ENCODE data around the gene ZNF407.
"Not testable (repeated sequence)": the region's sequence is repeated elsewhere in the genome, so short reads cannot be mapped to it uniquely, and the experiment has no call there.

Gene ZNF407

DNA sequence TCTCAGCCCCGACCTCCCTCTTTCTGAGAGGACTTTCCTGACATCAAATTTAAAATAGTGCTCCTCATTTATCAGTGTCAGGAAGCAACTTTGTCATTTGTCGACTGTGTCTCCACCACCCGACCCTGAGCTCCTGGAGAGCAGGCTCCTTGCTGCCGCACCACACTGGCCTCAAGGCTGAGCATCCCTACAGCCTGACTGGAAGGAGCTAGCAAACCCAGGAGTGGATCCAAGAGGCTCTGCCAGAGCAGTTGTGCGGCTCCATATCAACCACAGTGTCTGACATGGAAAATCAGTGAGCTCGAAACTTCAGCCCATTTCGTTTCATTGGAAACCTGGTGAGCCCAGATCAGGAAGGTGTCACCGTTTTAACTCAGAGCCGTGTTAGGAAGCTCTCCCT is 486.1 kb downstream of the ZNF407 start:
- no peak overlapping the region for H2AFZ ChIP-seq (ENCODE audit: low read length)
- no peaks in the 10 kb centered on the region for H3K36me3 ChIP-seq (replicated peaks; ENCODE audit: insufficient read depth, low read length)
- no peaks in the 10 kb centered on the region for H3K9me3 ChIP-seq (replicated peaks; ENCODE audit: insufficient read depth, low read length)
- H3K4me3 ChIP-seq (ENCODE audit: low read length) = no peak overlapping the region
- H3K27me3 ChIP-seq (replicated peaks; ENCODE audit: insufficient read depth, low read length) = no peaks in the 10 kb centered on the region
- H3K4me2 ChIP-seq (ENCODE audit: low read depth, low read length) = no peak overlapping the region
- no peak overlapping the region for H3K27ac ChIP-seq (ENCODE audit: low read length)
- no peak overlapping the region for H3K9ac ChIP-seq (ENCODE audit: low read length)
- H3F3A ChIP-seq (ENCODE audit: insufficient read depth, low read length) = no peaks in the 10 kb centered on the region
- no peaks in the 10 kb centered on the region for H4K20me1 ChIP-seq (ENCODE audit: insufficient read depth, low read length)
- DNase-seq = no peak
- no peaks in the 10 kb centered on the region for H3K4me1 ChIP-seq (ENCODE audit: low read length)
- H3K79me2 ChIP-seq (ENCODE audit: low read length) = no peaks in the 10 kb centered on the region
- no peaks in the 10 kb centered on the region for H3K9me2 ChIP-seq (replicated peaks; ENCODE audit: insufficient read depth, low read length)
- TF ChIP-seq EZH2 (optimal IDR thresholded peaks at IDR 0.05; ENCODE audit: low read depth, low read length) = no peak
- no peak for TF ChIP-seq EZH2phosphoT487 (IDR thresholded peaks at IDR 0.05; ENCODE audit: low read length)
- TF ChIP-seq, protein P1, sequence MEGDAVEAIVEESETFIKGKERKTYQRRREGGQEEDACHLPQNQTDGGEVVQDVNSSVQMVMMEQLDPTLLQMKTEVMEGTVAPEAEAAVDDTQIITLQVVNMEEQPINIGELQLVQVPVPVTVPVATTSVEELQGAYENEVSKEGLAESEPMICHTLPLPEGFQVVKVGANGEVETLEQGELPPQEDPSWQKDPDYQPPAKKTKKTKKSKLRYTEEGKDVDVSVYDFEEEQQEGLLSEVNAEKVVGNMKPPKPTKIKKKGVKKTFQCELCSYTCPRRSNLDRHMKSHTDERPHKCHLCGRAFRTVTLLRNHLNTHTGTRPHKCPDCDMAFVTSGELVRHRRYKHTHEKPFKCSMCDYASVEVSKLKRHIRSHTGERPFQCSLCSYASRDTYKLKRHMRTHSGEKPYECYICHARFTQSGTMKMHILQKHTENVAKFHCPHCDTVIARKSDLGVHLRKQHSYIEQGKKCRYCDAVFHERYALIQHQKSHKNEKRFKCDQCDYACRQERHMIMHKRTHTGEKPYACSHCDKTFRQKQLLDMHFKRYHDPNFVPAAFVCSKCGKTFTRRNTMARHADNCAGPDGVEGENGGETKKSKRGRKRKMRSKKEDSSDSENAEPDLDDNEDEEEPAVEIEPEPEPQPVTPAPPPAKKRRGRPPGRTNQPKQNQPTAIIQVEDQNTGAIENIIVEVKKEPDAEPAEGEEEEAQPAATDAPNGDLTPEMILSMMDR (IDR thresholded peaks at IDR 0.05; ENCODE audit: low read length) = no peak

DNA sequence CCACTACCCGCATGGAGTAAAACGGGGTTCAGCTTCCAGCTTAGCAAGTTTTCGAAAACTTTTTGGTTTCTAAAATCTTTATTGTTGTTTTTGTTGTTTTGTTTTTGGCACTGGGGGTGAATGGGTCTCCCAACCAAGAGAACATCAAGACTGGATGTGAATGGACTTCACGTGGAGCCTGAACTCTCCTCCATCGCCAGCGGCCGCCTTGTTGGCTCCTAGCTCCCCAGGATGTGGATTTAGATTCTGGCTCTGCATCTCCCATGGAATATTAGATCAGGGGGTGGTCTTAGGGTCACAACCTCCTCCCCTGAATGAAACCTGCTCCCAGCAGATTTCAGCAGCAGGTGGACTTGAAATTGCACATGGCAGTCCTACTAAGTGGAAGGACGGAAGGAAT is 488.0 kb downstream of the ZNF407 start:
- H3K4me3 ChIP-seq (ENCODE audit: low read length); H3K9me2 ChIP-seq (replicated peaks; ENCODE audit: insufficient read depth, low read length); H3K9ac ChIP-seq (ENCODE audit: low read length); DNase-seq; H3K27ac ChIP-seq (ENCODE audit: low read length); H3K9me3 ChIP-seq (replicated peaks; ENCODE audit: insufficient read depth, low read length); H3F3A ChIP-seq (ENCODE audit: insufficient read depth, low read length); H2AFZ ChIP-seq (ENCODE audit: low read length); H3K79me2 ChIP-seq (ENCODE audit: low read length); H3K4me2 ChIP-seq (ENCODE audit: low read depth, low read length); H3K4me1 ChIP-seq (ENCODE audit: low read length); H3K36me3 ChIP-seq (replicated peaks; ENCODE audit: insufficient read depth, low read length); H3K27me3 ChIP-seq (replicated peaks; ENCODE audit: insufficient read depth, low read length); H4K20me1 ChIP-seq (ENCODE audit: insufficient read depth, low read length): not testable (repeated sequence)

DNA sequence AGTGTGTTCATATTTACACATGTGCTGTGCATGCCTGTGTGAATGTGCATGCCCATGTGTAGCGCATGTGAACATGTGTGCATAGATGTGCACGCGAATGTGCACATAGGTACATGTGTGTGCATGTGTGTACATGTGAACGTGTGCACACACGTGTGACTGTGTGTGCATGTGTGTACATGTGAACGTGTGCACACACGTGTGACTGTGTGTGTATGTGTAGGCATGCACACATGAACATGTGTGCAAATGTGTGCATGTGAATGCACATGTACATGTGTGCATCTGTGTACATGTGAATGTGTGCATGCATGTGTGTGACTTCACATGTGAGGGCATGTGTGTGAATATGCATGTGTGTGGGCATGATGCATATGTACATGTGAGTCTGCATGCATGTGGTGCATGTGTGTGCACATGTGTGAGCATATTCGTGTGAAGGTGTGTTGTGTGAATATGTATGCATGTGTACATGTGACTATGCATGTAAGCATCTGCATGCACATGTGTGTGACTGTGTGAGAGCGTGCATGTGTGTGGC is 488.9 kb downstream of the ZNF407 start:
- Histone ChIP-seq H3K4me2 (ENCODE audit: low read depth, low read length) (no peak overlapping the region), H3K9me3 (replicated peaks; ENCODE audit: insufficient read depth, low read length) (no peaks in the 10 kb centered on the region), H3K9me2 (replicated peaks; ENCODE audit: insufficient read depth, low read length) (no peaks in the 10 kb centered on the region), H3K4me3 (ENCODE audit: low read length) (no peak overlapping the region), H3K27ac (ENCODE audit: low read length) (no peak overlapping the region), H3K27me3 (replicated peaks; ENCODE audit: insufficient read depth, low read length) (no peaks in the 10 kb centered on the region), H2AFZ (ENCODE audit: low read length) (no peak overlapping the region), H3F3A (ENCODE audit: insufficient read depth, low read length) (no peaks in the 10 kb centered on the region), H3K36me3 (replicated peaks; ENCODE audit: insufficient read depth, low read length) (no peaks in the 10 kb centered on the region), H3K9ac (ENCODE audit: low read length) (no peak overlapping the region), H3K79me2 (ENCODE audit: low read length) (no peaks in the 10 kb centered on the region), H3K4me1 (ENCODE audit: low read length) (no peaks in the 10 kb centered on the region), H4K20me1 (ENCODE audit: insufficient read depth, low read length) (no peaks in the 10 kb centered on the region)
- TF ChIP-seq, protein P1 (IDR thresholded peaks at IDR 0.05; ENCODE audit: low read length) = no peak
- TF ChIP-seq EZH2phosphoT487 (IDR thresholded peaks at IDR 0.05; ENCODE audit: low read length) (no peak), EZH2 (optimal IDR thresholded peaks at IDR 0.05; ENCODE audit: low read depth, low read length) (no peak)
- no peak for DNase-seq

DNA sequence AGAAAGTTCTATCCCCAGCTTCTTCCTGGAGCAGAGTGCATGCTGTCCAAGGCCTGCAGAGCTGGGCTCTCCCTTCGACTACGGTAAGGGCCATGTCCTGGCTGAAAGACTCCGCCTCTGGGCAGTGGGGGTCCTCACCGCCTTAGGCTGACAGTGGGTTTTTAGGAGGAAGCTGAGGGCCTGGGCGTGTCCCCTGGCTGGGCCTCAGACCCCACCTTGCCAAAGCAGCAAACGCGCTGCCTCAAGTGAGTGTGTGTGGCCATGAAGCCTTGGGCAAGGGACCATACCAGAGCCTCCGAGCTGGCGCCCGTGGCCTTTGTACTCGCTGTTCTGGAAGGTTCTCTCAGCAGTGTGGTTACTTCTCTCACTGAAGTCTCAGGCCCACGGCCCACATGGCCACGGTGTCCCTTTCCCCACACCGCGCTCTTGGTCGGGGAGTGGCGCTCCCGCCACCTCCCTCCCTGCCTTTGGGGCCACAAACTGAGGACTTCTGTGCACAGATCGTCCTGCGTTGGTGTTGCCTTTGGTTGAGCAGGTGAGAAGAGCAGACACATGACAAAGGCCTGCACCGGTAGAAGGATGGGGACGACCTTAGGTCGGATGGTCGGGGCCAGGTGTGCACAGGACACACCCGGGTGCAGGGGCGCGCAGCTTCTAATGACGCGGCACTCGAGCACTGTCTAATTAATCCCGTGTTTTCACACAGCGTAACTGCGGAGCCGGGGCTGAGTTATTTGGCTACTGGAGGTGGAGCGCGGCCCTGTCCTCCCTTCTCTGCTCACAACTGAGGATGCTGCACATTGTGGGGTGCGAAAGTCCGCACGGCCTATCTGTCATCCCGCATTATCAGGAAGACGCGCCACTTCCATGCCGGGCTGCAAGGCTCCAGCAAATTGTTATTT is 489.7 kb downstream of the ZNF407 start:
- no peak for TF ChIP-seq EZH2phosphoT487 (IDR thresholded peaks at IDR 0.05; ENCODE audit: low read length)
- TF ChIP-seq EZH2 (optimal IDR thresholded peaks at IDR 0.05; ENCODE audit: low read depth, low read length) = no peak
- TF ChIP-seq, protein P1 (IDR thresholded peaks at IDR 0.05; ENCODE audit: low read length) = no peak
- H3K9me3 ChIP-seq (replicated peaks; ENCODE audit: insufficient read depth, low read length) = no peaks in the 10 kb centered on the region

More for the DNA sequence above, 489.7 kb downstream of the ZNF407 start:
- Histone ChIP-seq H3K27me3 (replicated peaks; ENCODE audit: insufficient read depth, low read length) (no peaks in the 10 kb centered on the region), H3K4me3 (ENCODE audit: low read length) (no peak overlapping the region), H4K20me1 (ENCODE audit: insufficient read depth, low read length) (no peaks in the 10 kb centered on the region), H3F3A (ENCODE audit: insufficient read depth, low read length) (no peaks in the 10 kb centered on the region), H2AFZ (ENCODE audit: low read length) (no peak overlapping the region), H3K36me3 (replicated peaks; ENCODE audit: insufficient read depth, low read length) (no peaks in the 10 kb centered on the region), H3K9me2 (replicated peaks; ENCODE audit: insufficient read depth, low read length) (no peaks in the 10 kb centered on the region), H3K79me2 (ENCODE audit: low read length) (no peaks in the 10 kb centered on the region), H3K4me1 (ENCODE audit: low read length) (no peaks in the 10 kb centered on the region), H3K9ac (ENCODE audit: low read length) (no peak overlapping the region), H3K27ac (ENCODE audit: low read length) (no peak overlapping the region), H3K4me2 (ENCODE audit: low read depth, low read length) (no peak overlapping the region)
- no peak for DNase-seq

Measured in MM.1S (cell line).